T-helper 2 cell (primary cell): ENCODE data around the gene FAM13B.
"Not testable (repeated sequence)": the region's sequence is repeated elsewhere in the genome, so short reads cannot be mapped to it uniquely, and the experiment has no call there.

Experiments used
- DNase-seq, 5 experiments: peaks; one replicate each; pipeline versions ENCODE4 v3.0.0 to v3.0.0-alpha.2; 2012 to 2022
- total RNA-seq, 2 donors: gene quantifications; one replicate each; lab custom pipeline; 2026; lab: John Stamatoyannopoulos, UW

FAM13B gene
- 92.9 to 101 reads per million in 2 donors for total RNA-seq

- DNase-seq = peak; percentile 63 to 91 (median 77)
Measured at GRCh38 chr5:138032572-138033385, at the start of gene FAM13B. Gene FAM13B (minus strand): TSS chr5:138033079. CDS start chr5:138019111, 13,968 bp downstream.

GRCh38 chr5:138082033-138082432 lies 49.2 kb upstream of the FAM13B start:
- DNase-seq = no peak

- no peak for DNase-seq
Measured at GRCh38 chr5:138078006-138078643, 45.2 kb upstream of the FAM13B start.

- DNase-seq = peak in 4 of 5 experiments; percentile 6 to 43 (median 18)
Measured at GRCh38 chr5:138077064-138077696, 44.3 kb upstream of the FAM13B start.

- DNase-seq = not testable (repeated sequence)
Measured at GRCh38 chr5:138070026-138070425, 37.1 kb upstream of the FAM13B start.

- DNase-seq = peak; percentile 33 to 63 (median 56)
Measured at GRCh38 chr5:138068742-138069600, 36.1 kb upstream of the FAM13B start.

GRCh38 chr5:138067945-138068344 lies 35.1 kb upstream of the FAM13B start:
- no peak for DNase-seq

GRCh38 chr5:138065102-138065501 lies 32.2 kb upstream of the FAM13B start:
- no peak for DNase-seq

GRCh38 chr5:138064526-138064925 lies 31.6 kb upstream of the FAM13B start:
- no peak for DNase-seq

- DNase-seq = no peak
Measured at GRCh38 chr5:138054847-138055558, 22.1 kb upstream of the FAM13B start.

GRCh38 chr5:138054206-138054605 lies 21.3 kb upstream of the FAM13B start:
- no peak for DNase-seq

- DNase-seq = peak in 1 of 5 experiments; percentile 22
Measured at GRCh38 chr5:138053554-138053953, 20.7 kb upstream of the FAM13B start.

- not testable (repeated sequence) for DNase-seq
Measured at GRCh38 chr5:138052718-138053117, 19.8 kb upstream of the FAM13B start.

- DNase-seq = no peak
Measured at GRCh38 chr5:138051441-138052296, 18.8 kb upstream of the FAM13B start.

- not testable (repeated sequence) for DNase-seq
Measured at GRCh38 chr5:138045283-138045682, 12.4 kb upstream of the FAM13B start.

- no peak for DNase-seq
Measured at GRCh38 chr5:138038826-138039225, 5.9 kb upstream of the FAM13B start.

GRCh38 chr5:138037907-138038633 lies 5.2 kb upstream of the FAM13B start:
- DNase-seq = no peak

- DNase-seq = no peak
Measured at GRCh38 chr5:138037271-138037670, 4.4 kb upstream of the FAM13B start.

- peak in 4 of 5 experiments; percentile 30 to 86 (median 56) for DNase-seq
Measured at GRCh38 chr5:138035605-138036537, 3.0 kb upstream of the FAM13B start.
